ENCODE data around the gene HPD.

DNA sequence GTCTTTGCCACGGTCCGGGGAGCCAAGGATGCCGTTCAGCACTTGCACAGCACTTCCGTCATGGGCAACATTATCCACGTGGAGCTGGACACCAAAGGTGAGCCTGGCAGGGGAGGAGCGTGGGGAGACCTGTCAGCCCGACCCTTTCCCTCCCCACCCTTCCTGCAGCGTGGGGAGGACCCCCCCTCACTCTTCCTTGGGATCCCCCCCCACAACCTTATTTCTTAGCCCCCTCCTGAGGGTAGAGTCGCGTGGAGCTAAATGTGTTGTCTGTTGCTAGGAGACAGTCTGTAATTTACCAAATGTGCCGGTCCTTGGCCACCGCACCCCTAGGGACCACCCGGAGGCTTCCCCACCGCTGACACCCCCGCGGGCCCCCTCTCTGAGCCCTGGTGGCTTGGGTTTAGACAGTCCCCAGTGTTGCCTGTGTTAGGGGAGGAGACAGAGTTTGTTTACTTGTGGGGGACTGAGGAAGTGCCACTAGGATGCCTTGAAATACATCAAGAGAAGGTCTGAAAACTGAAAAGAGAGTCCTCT, 52.6 kb downstream of the HPD start:
- TF ChIP-seq POLR2A (IDR thresholded peaks at IDR 0.05) (no peak), EP300 (IDR thresholded peaks at IDR 0.05) (no peak)
- TF ChIP-seq, protein P1, sequence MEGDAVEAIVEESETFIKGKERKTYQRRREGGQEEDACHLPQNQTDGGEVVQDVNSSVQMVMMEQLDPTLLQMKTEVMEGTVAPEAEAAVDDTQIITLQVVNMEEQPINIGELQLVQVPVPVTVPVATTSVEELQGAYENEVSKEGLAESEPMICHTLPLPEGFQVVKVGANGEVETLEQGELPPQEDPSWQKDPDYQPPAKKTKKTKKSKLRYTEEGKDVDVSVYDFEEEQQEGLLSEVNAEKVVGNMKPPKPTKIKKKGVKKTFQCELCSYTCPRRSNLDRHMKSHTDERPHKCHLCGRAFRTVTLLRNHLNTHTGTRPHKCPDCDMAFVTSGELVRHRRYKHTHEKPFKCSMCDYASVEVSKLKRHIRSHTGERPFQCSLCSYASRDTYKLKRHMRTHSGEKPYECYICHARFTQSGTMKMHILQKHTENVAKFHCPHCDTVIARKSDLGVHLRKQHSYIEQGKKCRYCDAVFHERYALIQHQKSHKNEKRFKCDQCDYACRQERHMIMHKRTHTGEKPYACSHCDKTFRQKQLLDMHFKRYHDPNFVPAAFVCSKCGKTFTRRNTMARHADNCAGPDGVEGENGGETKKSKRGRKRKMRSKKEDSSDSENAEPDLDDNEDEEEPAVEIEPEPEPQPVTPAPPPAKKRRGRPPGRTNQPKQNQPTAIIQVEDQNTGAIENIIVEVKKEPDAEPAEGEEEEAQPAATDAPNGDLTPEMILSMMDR (IDR thresholded peaks at IDR 0.05), result no peak
